Vagina (tissue), 2 donors: ENCODE results near the gene LRRC37A3.
"Not testable (repeated sequence)": the region's sequence is repeated elsewhere in the genome, so short reads cannot be mapped to it uniquely, and the experiment has no call there.

Source experiments
- POLR2A ChIP-seq, 2 donors: fragments of 450-650 bp; IDR thresholded peaks; one replicate each; pipeline ENCODE4 v1.6.1; 2017; ENCODE audit warnings: antibody characterized with exemption in 2 of 2, mild to moderate bottlenecking in 2 of 2, moderate library complexity in 2 of 2
- TF ChIP-seq, protein P1 (sequence below), 3 experiments: fragments of 450-650 bp in 2 of 3; fragments of 200-600 bp in 1 of 3; sonication (generic) in 1 of 3; IDR thresholded peaks; one replicate each; pipeline ENCODE4 v1.5.1; 2017 to 2019; ENCODE audit warnings: antibody characterized with exemption in 3 of 3, mild to moderate bottlenecking in 2 of 3, moderate library complexity in 2 of 3

DNA sequence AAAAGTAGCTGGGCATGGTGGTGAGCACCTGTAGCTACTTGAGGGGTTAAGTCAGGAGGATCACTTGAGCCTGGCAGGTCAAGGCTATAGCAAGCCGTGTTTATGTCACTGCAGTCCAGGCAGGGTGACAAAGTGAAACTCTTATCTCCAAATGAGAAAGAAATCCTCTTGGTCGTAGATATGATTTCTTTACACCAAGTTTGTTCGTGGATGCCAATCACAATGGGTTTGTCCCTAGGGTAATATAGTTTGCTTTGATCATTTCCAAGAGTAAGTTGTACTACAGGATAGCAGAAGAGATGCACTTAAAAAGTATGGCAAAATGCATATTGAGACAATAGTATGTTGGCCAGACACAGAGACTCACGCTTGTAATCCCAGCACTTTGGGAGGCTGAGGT lies 6.0 kb upstream of the LRRC37A3 start:
- not testable (repeated sequence) for TF ChIP-seq POLR2A (IDR thresholded peaks at IDR 0.05)
- TF ChIP-seq, protein P1, sequence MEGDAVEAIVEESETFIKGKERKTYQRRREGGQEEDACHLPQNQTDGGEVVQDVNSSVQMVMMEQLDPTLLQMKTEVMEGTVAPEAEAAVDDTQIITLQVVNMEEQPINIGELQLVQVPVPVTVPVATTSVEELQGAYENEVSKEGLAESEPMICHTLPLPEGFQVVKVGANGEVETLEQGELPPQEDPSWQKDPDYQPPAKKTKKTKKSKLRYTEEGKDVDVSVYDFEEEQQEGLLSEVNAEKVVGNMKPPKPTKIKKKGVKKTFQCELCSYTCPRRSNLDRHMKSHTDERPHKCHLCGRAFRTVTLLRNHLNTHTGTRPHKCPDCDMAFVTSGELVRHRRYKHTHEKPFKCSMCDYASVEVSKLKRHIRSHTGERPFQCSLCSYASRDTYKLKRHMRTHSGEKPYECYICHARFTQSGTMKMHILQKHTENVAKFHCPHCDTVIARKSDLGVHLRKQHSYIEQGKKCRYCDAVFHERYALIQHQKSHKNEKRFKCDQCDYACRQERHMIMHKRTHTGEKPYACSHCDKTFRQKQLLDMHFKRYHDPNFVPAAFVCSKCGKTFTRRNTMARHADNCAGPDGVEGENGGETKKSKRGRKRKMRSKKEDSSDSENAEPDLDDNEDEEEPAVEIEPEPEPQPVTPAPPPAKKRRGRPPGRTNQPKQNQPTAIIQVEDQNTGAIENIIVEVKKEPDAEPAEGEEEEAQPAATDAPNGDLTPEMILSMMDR (IDR thresholded peaks at IDR 0.05), result not testable (repeated sequence)
